Right ventricle myocardium superior (tissue), 1 donor: ENCODE measurements around the gene DGKB. TPM values are rescaled to one million over a fixed set of nuclear protein-coding genes. Genes with fewer than 3 reads are reported as not detected.
A peak's percentile ranks its signal among the peaks of the same experiment; 100 is the strongest.

Source experiments
- ATAC-seq: fragments of 200-7000 bp; cut with Tn5 transposase; one replicate; pipeline ENCODE4 v1.9.1; 2020; ENCODE audit warnings: mild to moderate bottlenecking; ENCODE audit not compliant: poor library complexity
- DNase-seq: peaks from one replicate; pipeline ENCODE4 v3.0.0-alpha.2; 2020
- intact Hi-C: fragments of 100-400 bp; cut with DNase I; formaldehyde crosslinking; loops from one replicate; pipeline ENCODE4 v1.11.2; 2022
- total RNA-seq: library from RNA; stranded (reverse); fragmentation: NEBNext Ultra II Directional; extraction: Animal tissue kit (Norgen Biotek cat#: 25700); gene quantifications from one replicate; pipeline ENCODE4 v1.2.1, GENCODE V29; 2021
- donor health status: DM: no; HTN: yes; CAD: no; lungs with severe emphysema.

The DGKB gene
- total RNA-seq, 1 donor from 2014 or later: 0.30 TPM

DNA sequence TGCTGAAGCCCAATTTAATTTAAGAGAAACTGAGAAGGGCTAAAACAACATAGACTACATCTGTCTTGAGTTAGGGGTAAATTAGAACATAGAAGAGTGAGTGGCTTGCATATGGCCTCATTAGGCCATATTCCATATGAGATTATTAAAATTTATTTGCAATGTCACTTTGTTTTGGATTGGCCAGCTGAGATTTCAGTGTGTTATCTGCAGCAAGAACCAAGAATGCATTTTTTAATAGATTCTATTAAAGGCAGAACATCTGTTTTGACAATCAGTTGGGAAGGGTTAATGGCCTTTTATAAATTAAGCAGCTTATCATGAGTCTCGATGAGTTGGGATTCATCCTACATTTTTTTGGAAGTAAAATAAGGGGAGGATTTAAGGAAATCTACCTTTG lies 236.2 kb downstream of the DGKB start:
- intact Hi-C loops: no loop called here
- ATAC-seq: no peak

DNA sequence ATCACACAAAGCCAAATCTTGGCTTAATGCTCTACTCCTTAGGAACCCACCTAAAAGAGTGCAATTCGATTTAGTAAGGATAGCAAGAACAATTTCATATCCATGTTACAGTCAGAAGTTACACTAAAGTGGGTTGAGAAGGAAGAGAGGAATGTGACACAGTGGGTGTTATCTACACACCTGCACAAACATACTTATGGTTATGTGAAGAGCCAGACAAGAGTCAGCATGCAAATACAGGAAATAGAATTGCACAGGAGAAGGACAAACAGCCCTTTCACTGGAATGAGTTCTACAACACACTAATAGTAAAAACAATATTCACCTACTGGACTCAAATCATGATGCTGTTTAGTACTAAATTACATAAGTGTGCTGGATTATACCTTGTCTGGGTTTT lies 262.8 kb downstream of the DGKB start:
- DNase-seq (no peak), ATAC-seq (no peak)
- intact Hi-C loops: no loop called here

More for the DNA sequence above, 236.2 kb downstream of the DGKB start:
- DNase-seq: no peak

DNA sequence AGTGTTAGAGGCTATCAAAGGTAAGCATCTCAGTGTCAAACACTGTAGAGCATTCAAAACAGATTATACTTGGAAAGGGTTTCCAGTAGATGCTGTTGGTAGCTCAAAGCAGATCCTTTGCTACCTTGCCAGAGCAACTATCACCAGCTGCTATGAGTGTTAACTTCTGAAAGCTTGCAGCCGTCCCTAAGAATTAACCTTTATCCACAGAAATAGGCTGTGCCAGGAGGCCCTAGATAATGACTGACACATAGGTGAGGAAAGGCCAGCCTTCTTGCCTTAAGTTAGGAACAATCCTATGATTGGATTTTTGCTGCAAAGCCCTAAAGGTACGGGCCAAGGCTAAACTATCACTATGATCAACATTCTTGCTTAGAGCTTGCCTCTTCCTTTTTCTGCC lies 263.2 kb downstream of the DGKB start:
- no peak for ATAC-seq
- DNase-seq: no peak
- intact Hi-C loops: no loop called here

DNA sequence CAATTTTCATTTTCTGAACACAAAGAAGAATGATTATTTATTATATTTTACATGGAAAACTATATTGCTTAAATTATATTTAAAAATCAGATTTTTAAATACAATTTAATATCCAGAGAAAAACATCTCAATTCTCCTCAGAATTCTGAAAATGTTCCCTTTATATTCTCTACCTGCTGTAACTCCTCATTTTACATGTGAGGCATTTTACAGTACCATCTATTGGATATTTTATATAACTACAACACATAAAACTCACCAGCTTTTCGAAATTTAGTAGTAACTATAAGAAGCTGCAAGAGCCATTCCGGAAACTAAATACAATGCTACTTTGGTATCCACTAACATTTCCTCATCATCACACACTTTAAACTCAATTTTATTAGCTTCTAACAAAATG lies 264.6 kb downstream of the DGKB start:
- intact Hi-C loops: no loop called here
- DNase-seq: no peak
- ATAC-seq: no peak

DNA sequence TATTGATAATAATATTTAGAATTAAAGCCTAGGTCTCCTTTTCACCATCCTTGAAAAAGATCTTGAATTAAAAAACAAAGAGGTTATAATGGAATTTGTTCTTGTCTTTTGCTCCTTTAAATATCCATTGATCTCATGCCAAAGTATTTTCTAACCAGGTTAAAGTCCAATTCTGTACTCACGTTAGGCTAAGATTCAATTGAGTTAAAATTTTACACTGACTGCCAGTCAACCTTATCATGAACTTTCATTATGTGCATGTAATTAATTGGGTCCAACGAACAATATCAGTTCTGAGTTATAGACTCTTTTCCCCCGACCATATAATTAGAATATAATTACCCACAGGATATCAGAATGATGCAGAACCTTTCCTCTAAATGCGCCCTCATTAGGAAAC lies 266.6 kb downstream of the DGKB start:
- ATAC-seq: no peak
- intact Hi-C loops: no loop called here
- DNase-seq: no peak

DNA sequence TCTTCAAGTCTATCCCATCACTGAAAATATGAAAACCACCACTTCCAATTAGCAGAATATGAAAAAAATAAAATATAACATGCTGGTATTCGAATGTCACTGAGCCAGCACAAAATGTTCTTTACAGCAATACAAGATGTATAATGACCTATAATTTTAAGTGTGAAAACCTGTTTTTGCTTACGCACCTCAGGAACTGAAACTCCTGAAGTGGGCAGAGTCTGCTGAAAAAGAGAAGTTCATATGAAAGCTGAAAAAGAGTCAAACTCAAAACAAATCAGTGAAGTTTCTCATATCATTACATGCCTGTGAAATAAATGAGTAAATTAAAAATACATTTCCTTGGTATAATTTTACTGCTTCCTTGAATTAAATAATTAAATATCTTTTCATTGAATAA lies 272.5 kb downstream of the DGKB start:
- DNase-seq (no peak), ATAC-seq (no peak)
- intact Hi-C loops: no loop called here

DNA sequence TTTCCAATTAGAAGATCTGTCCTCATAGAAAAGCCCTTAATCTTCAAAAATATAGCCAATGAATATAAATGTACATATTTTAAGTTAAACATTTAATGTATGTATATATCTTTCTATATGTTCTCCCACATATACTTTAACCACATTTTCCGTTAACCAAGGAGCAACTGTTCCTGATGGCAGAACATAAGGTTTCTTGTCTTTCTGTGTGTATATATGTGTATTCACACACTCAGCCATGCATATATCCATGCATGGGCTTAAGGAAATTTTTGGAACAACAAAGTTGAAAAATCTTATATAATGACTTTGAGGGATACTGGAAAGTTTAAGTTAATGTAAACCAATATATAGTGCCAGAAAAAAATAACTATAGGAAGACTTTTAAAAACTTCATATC lies 274.0 kb downstream of the DGKB start:
- DNase-seq (no peak), ATAC-seq (no peak)
- intact Hi-C loops: no loop called here

DNA sequence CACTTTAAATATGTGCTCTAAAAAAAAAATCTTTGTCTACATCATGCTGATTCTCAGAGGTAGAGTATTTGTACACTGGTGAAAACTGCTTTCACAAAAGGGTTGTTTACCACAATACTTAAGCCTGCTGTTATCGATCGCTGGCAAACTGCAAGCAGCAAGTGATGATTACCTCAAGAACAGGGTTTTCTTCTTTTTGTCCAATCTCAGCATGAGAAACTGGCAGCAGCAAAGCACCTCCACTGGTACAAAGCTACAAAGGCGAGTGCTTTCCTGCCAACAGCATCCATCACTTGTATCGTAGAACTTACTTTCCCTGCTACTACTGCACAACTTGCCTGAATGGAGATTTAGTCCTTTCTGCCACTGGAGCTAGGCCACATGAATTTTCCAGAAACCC lies 276.5 kb downstream of the DGKB start:
- ATAC-seq: no peak
- intact Hi-C loops: no loop called here
- no peak for DNase-seq

DNA sequence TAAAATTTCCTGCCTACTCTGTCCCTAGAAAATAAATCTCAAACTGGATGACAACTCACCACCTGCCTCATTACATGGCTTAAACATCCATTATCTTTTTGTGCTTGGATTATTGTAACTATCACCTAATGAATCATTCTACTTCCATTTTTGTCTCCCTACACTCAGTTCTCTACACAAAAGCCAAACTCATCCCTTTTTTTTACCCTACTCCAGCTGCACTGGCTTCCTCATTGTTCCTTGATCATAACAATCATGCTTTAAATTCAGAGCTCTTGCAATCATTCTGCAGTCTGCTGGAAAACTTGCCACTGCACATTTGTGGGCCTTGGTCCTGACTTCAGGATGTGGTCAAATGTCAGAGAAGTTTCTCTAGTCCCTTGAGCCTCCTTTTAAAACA lies 280.0 kb downstream of the DGKB start:
- no peak for ATAC-seq
- DNase-seq: no peak
- intact Hi-C loops: no loop called here

DNA sequence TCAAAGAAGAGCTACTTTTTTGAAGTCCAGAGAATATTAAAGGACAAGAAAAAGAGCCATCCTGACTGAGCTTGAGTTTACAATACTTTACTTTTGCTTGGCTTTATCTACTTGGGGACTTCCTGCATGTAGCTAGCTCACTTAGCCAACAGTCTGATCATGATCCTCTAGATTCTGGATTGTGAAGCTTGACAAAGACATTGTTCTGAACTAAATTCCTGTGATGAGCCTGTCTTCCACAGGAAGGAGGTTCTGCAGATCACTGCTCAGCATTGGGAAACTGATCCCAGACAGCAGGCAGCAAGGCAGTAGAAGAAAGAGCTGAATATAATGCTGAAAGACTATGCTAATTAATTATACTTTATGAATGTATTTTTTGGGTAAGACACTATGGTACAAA lies 296.4 kb downstream of the DGKB start:
- ATAC-seq (no peak), DNase-seq (no peak)
- intact Hi-C loops: no loop called here

DNA sequence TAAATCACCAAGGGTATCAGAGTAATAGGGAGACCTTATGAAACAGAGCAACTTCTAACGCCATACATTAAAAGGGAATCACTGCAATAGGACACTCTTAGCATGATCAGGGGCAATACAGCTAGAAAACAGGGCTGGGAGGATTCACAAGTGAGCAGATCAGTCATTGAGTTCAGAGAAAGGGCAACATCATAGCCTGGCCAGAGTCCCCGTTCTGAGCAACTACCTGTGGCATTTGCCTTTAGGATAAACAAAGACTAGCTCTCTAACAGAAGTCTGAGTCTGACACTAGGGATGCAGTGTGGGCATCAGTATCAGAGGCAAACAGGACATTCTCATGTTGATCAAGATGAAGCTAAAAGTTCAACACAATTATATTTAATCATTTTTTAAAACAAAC lies 297.9 kb downstream of the DGKB start:
- ATAC-seq (no peak), DNase-seq (no peak)
- intact Hi-C loops: no loop called here

DNA sequence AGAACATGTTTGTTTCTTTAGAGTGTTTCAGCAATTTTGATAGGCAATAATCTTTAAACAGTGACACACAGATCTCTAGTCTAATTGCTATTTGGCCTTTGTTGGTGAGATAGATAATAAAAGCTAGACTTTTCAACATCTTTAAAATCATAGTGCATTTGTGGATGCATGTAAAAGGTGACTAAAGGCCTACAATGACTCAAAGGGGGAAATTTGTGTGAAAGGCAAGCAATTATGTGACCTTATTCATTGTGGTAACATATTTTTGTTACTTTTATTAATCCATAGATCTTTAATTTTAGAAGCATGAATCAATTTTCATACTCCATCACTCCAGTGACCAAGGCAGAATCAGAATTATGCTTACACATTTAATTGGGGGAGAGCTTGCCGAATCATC lies 299.7 kb downstream of the DGKB start:
- ATAC-seq (no peak), DNase-seq (no peak)
- intact Hi-C loops: no loop called here

DNA sequence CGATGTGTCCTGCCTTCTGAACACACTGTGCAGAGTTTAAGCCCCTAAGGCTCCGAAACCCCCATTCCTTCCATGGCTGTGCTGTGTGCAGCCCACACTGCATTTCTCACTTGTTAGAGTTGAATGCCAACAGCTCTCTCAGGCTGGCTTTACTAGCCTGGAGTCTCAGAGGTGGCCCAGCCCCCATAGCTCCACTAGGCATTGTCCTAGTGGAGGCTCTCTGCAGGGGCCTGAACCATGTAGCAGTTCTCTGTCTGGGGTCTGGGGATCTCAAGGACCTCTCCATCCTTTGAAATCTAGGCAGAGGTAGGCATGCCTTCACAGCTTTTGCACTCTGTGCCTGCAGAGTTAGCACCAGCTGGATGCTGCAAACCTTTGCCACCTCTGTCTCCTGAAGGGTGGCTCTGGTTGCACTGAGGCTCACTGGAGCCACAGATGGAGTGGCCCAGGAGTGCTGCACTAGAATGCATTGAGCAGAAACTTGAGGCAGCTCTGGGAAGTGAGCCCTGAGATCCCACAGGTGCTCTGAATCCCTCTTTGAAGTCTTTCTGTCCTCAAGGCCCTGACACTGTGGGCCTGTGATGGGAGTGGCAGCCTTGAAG lies 301.7 kb downstream of the DGKB start:
- no peak for DNase-seq
- no peak for ATAC-seq
- intact Hi-C loops: no loop called here

DNA sequence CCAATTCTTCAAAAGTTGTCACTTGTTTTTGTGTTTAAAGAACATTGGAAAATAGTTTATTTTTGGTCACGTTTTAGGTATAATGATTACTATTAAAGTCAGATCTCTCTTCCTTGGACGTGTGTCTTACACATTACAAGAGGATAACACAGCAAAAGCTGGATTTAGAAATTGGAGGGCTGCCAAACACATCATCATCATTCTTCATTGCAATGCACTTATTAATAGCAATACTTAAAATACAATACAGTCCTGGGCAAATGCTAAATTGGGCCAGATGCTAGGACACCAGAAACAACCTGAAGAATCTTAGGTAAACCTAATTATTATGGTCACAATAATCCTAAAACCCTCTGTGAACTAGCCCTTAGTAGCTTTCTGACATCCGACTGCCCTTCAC lies 303.6 kb downstream of the DGKB start:
- ATAC-seq (peak; percentile 92), DNase-seq (no peak)
- intact Hi-C loops: no loop called here

DNA sequence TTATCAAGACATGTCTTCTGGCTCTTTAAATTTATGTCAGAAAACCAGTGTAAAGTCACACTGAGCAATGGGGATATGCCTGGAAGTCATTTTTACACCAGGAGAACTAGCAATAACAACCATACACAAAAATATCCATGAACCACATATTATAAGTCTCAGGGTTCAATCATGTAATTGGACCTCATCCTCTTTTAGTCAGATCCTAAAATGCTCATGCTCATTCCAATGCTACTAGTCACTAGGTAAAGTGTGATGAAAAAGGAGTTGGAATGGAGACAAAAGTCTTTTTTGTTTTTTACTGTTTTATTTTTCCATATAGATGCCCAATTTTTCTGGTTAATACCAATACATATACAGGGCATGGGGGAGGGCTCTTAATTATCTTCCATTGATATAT lies 306.1 kb downstream of the DGKB start:
- DNase-seq (no peak), ATAC-seq (no peak)
- intact Hi-C loops: no loop called here

DNA sequence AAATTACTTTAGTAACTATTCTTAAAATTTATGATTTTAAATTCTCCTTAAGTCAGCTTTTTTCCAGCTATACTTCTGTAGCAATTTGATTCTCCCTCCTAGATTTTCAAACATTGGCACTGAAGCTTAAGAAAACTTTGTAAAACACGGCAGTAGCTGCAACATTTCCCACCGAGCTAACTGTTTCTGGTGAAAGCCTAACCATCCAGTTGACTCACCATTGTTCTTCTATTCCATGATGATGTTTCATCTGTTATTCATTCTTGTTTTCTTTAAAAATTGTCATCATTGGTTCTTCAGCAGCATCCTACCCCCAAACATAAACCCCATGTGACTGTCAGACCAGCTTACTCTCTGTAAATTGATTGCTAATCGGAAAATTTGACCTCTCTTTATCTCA lies 312.3 kb downstream of the DGKB start:
- intact Hi-C loops: no loop called here
- ATAC-seq (no peak), DNase-seq (no peak)

DNA sequence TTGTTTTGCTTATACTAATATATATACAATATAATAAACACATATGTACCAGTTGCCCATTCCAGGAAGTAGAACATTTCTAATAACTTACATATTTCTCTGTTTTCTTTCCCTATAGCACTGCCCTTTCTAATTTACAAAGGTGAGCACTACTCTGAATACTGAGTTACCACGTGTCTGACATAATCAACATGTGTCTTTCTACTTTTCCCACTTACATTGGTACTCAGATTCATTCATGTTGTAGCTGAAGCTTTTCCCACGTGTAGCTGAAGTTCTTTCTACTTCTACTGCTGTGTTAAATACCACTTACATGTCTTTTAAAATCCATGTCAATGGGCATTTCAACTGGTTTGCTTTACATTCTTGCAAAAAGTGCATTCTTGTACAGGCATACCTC lies 317.3 kb downstream of the DGKB start:
- no peak for DNase-seq
- no peak for ATAC-seq
- intact Hi-C loops: no loop called here

DNA sequence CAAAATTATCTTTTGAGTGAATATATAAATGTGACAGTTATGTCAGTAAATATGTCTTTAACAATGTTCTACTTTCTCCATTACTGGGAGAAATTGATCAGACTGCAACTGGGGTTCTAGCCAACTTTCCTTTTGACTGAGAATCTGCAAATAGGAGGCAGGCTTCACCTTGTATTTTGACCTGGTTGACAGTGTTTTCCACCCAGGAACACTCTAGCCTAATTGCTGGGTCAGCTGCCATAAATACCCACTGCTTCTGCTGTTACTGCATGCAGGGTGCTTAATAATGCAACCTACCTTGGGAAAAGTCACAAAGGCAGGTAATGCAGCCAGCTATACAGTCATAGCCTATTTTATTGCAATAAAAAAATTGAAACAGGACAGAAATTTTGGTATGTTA lies 319.0 kb downstream of the DGKB start:
- intact Hi-C loops: no loop called here
- no peak for ATAC-seq

DNA sequence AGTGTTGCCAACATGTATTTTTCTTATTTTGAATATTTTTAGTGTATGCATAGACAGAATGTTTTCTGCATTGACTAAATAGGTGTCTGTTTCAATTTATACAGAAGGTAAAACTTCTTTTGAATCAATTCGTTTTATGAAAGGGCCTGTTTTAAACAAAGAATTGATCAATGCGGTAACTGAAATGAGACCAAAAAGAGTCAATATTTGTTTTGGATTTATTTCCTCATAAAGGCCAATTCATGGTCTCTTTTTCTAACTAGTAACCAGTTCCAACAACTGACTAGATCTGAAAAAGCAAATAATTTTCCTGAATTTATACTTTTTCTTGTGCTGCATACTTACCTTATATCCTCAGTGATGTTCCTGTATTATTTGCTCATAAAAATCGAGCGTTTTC lies 320.5 kb downstream of the DGKB start:
- DNase-seq (no peak), ATAC-seq (no peak)
- intact Hi-C loops: no loop called here

More for the DNA sequence above, 319.0 kb downstream of the DGKB start:
- DNase-seq: no peak

DNA sequence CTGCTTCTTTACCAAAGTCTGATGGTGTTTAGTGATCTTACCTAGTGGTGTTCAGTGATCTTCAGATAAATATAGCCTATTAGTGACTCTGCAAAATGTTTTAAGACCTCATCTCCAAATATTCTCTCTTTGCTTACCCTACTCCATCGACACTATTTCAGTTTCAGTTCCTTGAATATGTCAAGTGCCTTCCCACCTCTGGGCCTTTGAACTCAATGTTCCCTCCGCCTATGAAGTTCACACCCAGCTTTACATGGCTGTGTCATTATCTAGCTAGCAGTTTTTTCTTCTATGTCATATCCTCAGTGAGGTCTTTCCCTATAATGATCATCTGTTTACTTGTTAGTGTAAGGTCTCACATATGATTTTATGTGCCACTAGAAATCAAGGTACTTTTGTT lies 322.6 kb downstream of the DGKB start:
- no peak for ATAC-seq
- DNase-seq: no peak
- intact Hi-C loops: no loop called here

DNA sequence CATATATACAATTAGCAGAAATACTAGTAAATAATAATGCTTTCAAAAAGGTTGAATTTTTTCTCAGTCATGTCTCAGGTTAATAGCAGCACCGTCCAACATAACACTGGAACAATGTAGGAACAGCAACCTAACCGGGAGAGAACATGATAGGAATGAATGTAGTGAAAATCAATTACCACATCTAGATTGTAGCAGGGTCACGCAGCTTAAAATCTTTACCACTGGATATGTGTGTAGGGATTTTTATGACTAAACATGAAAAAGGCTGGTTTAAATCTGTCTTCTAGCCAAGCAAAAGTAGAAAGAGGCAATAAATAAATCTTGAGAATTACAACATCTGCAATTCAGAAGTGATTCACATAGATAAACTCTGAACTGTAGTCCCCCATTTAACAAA lies 326.0 kb downstream of the DGKB start:
- ATAC-seq: no peak
- intact Hi-C loops: no loop called here

More for the DNA sequence above, 326.0 kb downstream of the DGKB start:
- DNase-seq: no peak
